Gastroesophageal sphincter (tissue), 4 donors: ENCODE results near the gene UBA6. TPM values are rescaled to one million over a fixed set of nuclear protein-coding genes. Genes with fewer than 3 reads are reported as not detected.
A peak's percentile ranks its signal among the peaks of the same experiment; 100 is the strongest.

Experiments
- ATAC-seq: fragments of 150-250 bp; one replicate; pipeline ENCODE4 v1.9.1; 2016; ENCODE audit warnings: mild to moderate bottlenecking, moderate library complexity
- H3K27ac ChIP-seq, 4 donors: fragments of 200-600 bp; sonication (generic) in 3 of 4; 1 replicate in 3 of 4; 2 replicates in 1 of 4; pipeline ENCODE4 v1.5.1; 2016 to 2019
- H3K27me3 ChIP-seq: fragments of 200-600 bp; sonication (generic); one replicate; pipeline ENCODE4 v1.5.1; 2019
- H3K36me3 ChIP-seq, 2 donors: fragments of 200-600 bp; sonication (generic); one replicate each; pipeline ENCODE4 v1.5.1; 2019; ENCODE audit warnings: control low read depth in 1 of 2
- H3K4me1 ChIP-seq, 3 donors: fragments of 200-600 bp; sonication (generic); 1 replicate in 2 of 3; 2 replicates in 1 of 3; pipeline ENCODE4 v1.5.1; 2016 to 2019; ENCODE audit warnings: control low read depth in 2 of 3
- H3K4me3 ChIP-seq, 2 donors: fragments of 200-600 bp; sonication (generic); one replicate each; pipeline ENCODE4 v1.5.1; 2019; ENCODE audit warnings: mild to moderate bottlenecking in 1 of 2, moderate library complexity in 1 of 2
- H3K9me3 ChIP-seq, 3 donors: fragments of 200-600 bp; sonication (generic); one replicate each; pipeline ENCODE4 v1.5.1; 2017 to 2019; ENCODE audit warnings: control low read depth in 2 of 3
- CTCF ChIP-seq, 4 experiments: fragments of 200-600 bp in 2 of 4; fragments of 450-650 bp in 2 of 4; sonication (generic) in 1 of 4; IDR thresholded peaks; one replicate each; pipeline ENCODE4 v1.5.1; 2017 to 2019; ENCODE audit warnings: antibody characterized with exemption in 4 of 4, mild to moderate bottlenecking in 2 of 4, moderate library complexity in 2 of 4
- EP300 ChIP-seq: sonication (generic); formaldehyde crosslinking; IDR thresholded peaks from one replicate; pipeline ENCODE4 v1.6.1; 2017; ENCODE audit warnings: antibody characterized with exemption, mild to moderate bottlenecking
- POLR2A ChIP-seq, 2 donors: fragments of 450-650 bp; IDR thresholded peaks; one replicate each; pipeline ENCODE4 v1.6.1; 2017; ENCODE audit warnings: antibody characterized with exemption in 2 of 2, mild to moderate bottlenecking in 2 of 2, moderate library complexity in 1 of 2
- POLR2AphosphoS5 ChIP-seq: sonication (generic); formaldehyde crosslinking; IDR thresholded peaks from one replicate; pipeline ENCODE4 v1.6.1; 2017; ENCODE audit warnings: antibody characterized with exemption
- WGBS, 2 donors: methylation state at CpG; one replicate each; pipeline ENCODE4 v1.1.5; 2018; ENCODE audit warnings: low coverage in 1 of 2; 5-methylcytosine and 5-hydroxymethylcytosine counted together
- total RNA-seq, 4 donors: library from RNA; depleted of rRNA; stranded (reverse); fragments of >200 nt; gene quantifications; one replicate each; pipeline ENCODE4 v1.1.0, GENCODE V29; 2016

The UBA6 gene
- 10 to 100 TPM; 29.9 to 87.6 (median 46.7) TPM for total RNA-seq

DNA sequence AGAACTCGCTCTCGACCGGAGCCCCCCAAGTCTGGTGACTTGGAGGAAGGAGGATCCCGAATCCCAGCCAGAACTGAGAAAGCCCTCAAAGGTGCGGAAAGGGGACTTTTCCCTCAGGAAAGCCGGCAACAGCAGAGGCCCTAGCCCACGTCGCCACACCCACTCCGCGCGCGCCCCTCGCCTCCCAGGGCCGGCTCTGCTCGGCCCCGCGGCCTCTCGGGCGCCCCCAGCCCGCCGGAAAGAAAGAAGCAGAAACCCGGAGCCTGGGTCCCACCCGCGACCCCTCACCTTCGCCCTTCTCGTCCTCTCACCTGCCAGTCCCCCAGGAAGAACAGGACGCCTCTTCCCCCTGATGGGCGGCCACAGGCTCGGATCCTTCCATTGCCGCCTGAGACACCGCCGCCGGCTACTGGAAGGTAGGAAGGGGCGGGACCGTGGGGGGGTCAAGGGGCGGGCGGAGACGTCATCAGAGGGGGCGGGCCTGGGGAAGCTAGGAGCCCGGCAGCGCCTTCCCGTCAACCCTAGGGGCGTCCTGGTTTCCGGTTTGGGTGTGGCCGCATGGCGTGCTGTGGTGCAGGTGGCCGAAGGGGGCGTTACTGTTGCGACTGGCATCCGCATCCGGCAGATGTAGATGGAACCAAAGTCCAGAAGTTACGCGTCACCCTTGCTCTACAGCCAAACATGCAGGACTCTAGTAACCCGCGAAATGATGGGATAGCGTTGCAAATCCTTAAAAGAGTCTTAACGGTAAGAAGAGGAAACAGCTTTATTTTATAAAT lies at the start of gene UBA6:
Gene UBA6 (minus strand): TSS at position 418 of the 779 bp plus-strand sequence. CDS start 36 bp downstream, at position 382.
- Histone ChIP-seq H3K27ac (peak within 1 kb of the TSS; percentile 87 to 90 (median 88)), H3K4me1 (peaks cover 4 to 24% (median 7%) of the 10 kb centered on the region in 3 donors), H3K9me3 (no peaks in the 10 kb centered on the region), H3K4me3 (peak within 1 kb of the TSS; percentile 83 to 97), H3K27me3 (no peaks in the 10 kb centered on the region), H3K36me3 (no peaks in the 10 kb centered on the region)
- ATAC-seq = peak; percentile 100
- WGBS, 2 donors = 0 to 1% methylated on average over 6 to 11 of the region's 57 CpGs
- TF ChIP-seq CTCF (IDR thresholded peaks at IDR 0.05) (peak; percentile 13 to 55 (median 27)), POLR2A (IDR thresholded peaks at IDR 0.05) (peak in 1 of 2 donors; percentile 20), POLR2AphosphoS5 (peak; percentile 89), EP300 (no peak)

DNA sequence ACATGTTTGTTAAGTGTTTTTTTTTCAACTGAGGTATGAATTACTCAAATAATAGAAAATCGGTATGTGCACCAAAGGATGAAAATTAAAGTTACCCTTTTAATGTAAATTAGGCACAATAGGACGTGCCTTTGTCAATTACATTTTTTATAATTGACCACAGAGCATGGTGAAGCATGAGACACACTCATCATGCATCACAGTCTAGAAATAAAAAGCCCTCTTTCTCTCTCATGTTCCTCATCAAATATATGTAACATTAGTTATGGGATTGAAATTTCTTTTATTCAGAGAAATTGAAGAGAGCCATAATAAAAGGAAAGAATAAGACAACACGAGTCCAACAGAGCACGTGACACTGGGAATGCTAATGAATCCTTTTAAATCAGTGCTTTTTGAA lies 49.7 kb upstream of the UBA6 start:
- H3K4me3 ChIP-seq = no peak overlapping the region
- TF ChIP-seq EP300 (no peak), POLR2A (IDR thresholded peaks at IDR 0.05) (no peak), CTCF (IDR thresholded peaks at IDR 0.05) (no peak), POLR2AphosphoS5 (no peak)
- no peaks in the 10 kb centered on the region for H3K27me3 ChIP-seq
- H3K9me3 ChIP-seq = no peaks in the 10 kb centered on the region
- peaks cover 0 to 6% (median 0%) of the 10 kb centered on the region in 3 donors for H3K4me1 ChIP-seq
- 70 to 75% methylated on average over 4 of the region's 4 CpGs for WGBS, 2 donors
- H3K27ac ChIP-seq = no peak overlapping the region
- no peak for ATAC-seq
- H3K36me3 ChIP-seq = no peaks in the 10 kb centered on the region

DNA sequence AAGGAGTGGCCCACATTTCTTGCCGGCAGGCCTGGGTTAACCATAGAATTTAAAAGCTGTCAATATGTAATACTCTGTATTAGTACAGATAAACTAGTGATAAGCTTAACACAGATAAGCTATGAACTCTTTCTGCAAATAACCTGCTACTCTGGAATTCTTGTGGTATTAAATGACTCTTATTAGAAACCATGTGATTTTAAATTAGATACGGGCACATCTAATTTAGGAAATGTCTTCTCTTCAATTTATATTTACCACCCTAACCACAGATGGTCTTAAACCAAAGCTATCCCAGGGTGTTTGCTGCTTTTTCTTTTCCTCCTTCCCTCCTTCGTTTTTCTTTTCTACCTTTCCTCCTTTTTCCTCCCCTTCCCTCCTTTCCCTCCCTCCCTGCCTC lies 48.3 kb upstream of the UBA6 start:
- ATAC-seq = no peak
- H3K27ac ChIP-seq = no peak overlapping the region
- 82 to 86% methylated on average over 3 of the region's 3 CpGs for WGBS, 2 donors
- no peaks in the 10 kb centered on the region for H3K9me3 ChIP-seq
- H3K36me3 ChIP-seq = no peaks in the 10 kb centered on the region
- TF ChIP-seq POLR2AphosphoS5 (no peak), EP300 (no peak), POLR2A (IDR thresholded peaks at IDR 0.05) (no peak), CTCF (IDR thresholded peaks at IDR 0.05) (no peak)
- H3K27me3 ChIP-seq = no peaks in the 10 kb centered on the region
- H3K4me3 ChIP-seq = no peak overlapping the region
- peaks cover 0 to 6% (median 0%) of the 10 kb centered on the region in 3 donors for H3K4me1 ChIP-seq

GRCh38 chr4:67746797-67747495 lies 46.0 kb upstream of the UBA6 start:
- H3K27me3 ChIP-seq = no peaks in the 10 kb centered on the region
- no peak for ATAC-seq
- H3K9me3 ChIP-seq = no peaks in the 10 kb centered on the region
- peaks cover 0 to 6% (median 0%) of the 10 kb centered on the region in 3 donors for H3K4me1 ChIP-seq
- 54 to 55% methylated on average over 4 to 5 of the region's 5 CpGs for WGBS, 2 donors
- H3K36me3 ChIP-seq = no peaks in the 10 kb centered on the region
- TF ChIP-seq CTCF (IDR thresholded peaks at IDR 0.05) = peak; percentile 39 to 64 (median 52)
- TF ChIP-seq EP300 = no peak
- no peak overlapping the region for H3K4me3 ChIP-seq
- H3K27ac ChIP-seq = no peak overlapping the region
